ENCODE data around the gene TAF6. TPM values are rescaled to one million over a fixed set of nuclear protein-coding genes. Genes with fewer than 3 reads are reported as not detected.

TAF6 gene
- 57.2 to 64.6 TPM (median 62.0 TPM) in 5 replicates for total RNA-seq (2022; extraction: Qiagen RNA extraction; ENCODE audit: low read depth)

DNA sequence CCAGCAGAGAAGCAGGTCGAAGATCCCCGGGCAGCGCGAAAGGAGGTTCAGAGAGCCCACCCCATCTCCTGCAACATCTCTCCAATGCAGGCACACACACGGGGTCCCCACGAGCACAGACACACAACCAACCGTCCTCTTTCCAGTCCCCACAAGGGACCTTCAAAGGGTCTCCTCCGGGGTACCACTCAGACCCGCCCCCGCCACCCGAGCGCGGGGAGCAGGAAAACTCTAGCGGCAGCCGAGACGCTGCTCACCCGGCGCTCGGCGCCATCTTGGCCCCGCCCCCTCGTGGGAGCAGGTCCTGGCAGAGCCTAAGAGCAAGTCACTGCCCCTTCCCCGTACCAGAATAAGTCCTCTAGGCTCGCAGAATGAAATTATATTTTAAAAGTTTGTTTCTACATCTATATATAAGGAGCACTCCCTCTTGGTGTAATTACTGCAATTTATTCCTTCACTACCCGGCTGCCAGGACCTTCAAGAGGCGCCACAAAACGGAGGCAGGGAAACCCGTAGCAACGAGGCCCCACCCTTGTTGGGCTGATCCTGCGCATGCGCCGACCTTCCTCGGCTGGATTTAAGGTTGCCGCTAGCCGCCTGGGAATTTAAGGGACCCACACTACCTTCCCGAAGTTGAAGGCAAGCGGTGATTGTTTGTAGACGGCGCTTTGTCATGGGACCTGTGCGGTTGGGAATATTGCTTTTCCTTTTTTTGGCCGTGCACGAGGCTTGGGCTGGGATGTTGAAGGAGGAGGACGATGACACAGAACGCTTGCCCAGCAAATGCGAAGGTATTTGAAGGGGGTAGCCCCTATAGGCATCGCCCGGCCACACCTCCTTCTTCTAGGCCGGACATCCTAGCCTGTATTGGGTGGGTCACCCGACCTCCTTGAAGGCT, at the start of gene TAF6, which contains the start of gene CNPY4:
Gene TAF6 (minus strand): TSS at position 287 of the 898 bp plus-strand sequence. CDS start 5,149 bp downstream, outside the sequence.
Gene CNPY4 (plus strand): TSS at position 563 of the 898 bp plus-strand sequence. CDS start 111 bp downstream, at position 674.

DNA sequence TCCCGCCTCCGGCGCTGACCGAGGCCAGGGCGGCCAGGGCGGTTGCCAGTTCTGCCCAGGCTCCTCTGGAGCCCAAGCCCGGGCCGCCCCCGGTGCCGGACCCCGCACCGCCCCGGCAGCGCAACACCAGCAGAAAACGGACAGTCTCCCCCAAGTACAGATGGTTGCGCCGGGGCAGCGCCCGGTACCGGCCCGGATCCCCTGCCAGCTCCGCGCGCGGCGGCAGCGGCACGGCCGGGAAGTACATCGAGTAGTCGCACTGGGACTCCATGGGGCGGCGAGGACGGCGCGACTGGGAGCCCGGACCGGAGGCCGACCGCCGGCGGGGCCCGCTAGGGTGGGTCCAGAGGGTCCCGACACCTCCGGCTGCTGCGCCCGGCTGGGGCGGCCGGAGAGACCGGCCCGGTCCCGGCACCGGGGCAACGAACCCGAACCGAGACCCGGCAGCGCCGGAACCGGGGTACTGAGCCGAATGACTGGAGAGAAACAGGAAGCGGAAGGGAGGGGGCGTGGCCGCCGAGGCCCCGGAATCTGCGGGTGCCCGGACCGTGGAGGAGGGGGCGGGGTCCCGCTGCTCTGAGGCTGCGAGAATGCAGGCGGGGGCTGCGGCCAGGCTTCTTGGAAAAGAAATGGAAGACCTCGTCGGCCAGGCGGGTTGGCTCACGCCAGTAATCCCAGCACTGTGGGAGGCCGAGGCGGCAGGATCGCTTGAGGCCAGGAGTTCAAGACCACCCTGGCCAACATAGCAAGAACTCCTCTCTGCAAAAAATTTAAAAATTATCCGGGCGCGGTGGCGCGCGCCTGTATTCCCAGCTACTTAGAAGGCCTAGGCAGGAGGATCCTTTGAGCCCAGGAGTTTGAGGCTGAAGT, 39.3 kb upstream of the TAF6 start, which contains the start of gene TRAPPC14:
Gene TRAPPC14 (minus strand): TSS at position 495 of the 870 bp plus-strand sequence. CDS start 224 bp downstream, at position 271.

DNA sequence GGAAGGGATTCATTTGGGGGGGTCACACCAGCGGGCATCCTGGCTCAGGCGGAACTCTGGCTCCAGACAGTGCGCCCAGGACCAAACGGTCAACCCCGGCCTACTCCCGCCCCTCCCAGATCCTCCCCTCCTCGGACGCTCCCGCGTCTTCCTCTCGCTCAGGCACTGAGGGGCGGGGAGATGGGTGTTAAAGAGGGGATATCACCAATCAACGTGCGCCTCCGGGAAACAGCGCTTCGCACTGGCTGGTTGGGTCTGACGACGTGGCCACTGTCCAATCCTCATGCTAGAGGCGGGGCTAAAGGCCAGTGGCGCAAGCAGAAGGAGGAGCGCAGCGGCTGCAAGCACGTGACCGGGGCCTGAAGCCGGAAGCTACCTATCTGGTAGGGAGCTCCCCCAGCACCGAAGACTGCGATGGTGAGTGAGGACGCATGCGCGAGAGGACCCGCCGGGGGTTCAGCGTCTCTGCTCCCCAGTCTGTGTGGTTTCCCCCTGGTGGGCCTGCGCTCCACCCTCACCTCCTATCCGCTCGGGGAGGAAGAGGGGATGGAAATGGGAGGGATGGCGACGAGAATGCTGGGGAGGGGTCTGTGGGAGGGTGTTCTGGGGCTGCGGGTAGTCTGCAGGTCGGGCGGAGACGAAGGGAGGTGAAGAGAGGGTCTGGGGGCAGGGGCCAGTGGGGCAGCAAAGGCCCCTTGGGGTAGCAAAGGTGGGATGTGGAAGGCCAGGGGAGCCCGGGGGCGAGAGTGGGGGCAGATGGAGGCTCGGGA, 29.6 kb upstream of the TAF6 start, which contains the start of gene LAMTOR4:
Gene LAMTOR4 (plus strand): TSS at position 360 of the 770 bp plus-strand sequence. CDS start 55 bp downstream, at position 415.

DNA sequence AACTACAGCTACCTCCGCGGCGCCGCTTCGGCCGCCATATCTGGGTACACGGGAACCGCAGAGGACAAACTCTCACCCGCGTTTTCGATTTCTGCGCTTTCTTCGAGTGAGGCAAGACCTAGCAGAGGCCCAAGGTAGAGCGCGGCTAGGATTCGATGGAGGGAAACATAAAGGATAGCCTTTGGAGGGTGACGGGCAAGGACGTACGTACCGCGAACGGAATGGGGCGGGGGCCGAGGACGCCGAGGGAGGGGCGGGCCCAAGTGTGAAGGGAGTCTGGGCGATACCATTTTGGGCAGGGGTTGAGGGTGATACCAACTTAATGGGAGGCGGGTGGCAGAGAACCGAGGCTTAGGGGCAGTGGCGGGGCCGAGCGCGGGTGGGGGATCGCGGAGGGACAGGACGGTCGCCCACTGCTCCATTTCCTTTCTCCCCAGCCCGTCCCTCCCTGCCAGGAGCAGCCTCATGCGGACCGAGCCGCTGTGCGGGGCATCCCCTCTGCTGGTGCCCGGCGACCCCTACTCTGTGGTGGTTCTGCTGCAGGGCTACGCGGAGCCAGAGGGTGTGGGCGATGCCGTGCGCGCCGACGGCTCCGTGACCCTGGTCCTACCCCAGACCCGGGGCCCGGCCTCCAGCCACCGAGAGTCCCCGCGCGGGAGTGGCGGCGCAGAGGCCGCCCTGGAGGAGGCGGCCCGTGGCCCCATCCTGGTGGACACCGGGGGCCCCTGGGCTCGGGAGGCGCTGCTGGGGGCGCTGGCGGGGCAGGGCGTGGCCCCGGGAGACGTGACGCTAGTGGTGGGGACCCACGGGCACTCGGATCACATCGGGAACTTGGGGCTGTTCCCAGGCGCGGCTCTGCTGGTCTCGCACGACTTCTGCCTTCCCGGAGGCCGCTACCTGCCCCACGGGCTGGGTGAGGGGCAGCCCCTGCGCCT, 8.0 kb upstream of the TAF6 start, which contains the start of gene MBLAC1:
Gene MBLAC1 (plus strand): TSS at position 37 of the 935 bp plus-strand sequence. CDS start 429 bp downstream, at position 466.

DNA sequence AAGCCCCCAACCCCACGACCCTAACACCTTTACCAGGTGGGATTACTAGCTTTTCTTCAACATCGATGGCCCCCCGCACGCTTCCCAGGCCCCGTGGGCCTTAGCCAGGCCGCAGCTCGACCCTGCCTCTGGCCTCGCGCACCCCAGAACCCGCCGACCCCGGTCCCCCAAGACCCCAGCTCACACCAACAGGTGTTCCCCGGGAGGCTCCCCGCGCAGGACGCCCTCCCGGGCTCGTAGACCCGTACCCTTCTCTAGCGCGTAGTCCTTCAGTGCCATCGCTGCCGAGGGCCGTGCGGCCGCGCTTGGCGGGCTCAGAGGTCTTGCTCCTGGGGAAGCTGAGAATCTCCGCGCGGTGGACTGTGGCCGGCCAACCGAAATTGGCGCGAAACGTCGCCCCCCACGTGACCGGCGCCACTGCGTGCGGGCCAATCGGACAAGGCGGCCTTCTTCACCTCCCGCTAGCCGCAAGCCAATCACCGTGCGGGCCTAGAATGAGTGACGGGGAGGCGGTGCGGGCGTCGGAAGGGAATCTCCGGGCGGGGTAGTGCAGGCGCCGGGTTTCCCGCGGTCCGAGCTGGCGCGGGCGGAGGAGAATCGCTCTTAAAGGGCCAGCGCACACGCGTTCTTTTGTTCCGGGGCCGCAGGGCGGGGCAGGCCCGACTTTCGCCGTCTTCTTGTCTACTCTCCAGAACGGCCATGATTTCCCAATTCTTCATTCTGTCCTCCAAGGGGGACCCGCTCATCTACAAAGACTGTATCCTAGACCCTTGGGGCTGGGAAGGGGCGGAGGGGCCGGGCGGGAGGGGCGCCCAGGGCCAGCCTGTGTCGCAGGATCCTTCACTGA, 17.9 kb downstream of the TAF6 start, which contains the start of the genes AP4M1 and MCM7:
Gene AP4M1 (plus strand): TSS at position 628 of the 847 bp plus-strand sequence. CDS start 72 bp downstream, at position 700.
Gene MCM7 (minus strand): TSS at position 382 of the 847 bp plus-strand sequence. CDS start 103 bp downstream, at position 279.

DNA sequence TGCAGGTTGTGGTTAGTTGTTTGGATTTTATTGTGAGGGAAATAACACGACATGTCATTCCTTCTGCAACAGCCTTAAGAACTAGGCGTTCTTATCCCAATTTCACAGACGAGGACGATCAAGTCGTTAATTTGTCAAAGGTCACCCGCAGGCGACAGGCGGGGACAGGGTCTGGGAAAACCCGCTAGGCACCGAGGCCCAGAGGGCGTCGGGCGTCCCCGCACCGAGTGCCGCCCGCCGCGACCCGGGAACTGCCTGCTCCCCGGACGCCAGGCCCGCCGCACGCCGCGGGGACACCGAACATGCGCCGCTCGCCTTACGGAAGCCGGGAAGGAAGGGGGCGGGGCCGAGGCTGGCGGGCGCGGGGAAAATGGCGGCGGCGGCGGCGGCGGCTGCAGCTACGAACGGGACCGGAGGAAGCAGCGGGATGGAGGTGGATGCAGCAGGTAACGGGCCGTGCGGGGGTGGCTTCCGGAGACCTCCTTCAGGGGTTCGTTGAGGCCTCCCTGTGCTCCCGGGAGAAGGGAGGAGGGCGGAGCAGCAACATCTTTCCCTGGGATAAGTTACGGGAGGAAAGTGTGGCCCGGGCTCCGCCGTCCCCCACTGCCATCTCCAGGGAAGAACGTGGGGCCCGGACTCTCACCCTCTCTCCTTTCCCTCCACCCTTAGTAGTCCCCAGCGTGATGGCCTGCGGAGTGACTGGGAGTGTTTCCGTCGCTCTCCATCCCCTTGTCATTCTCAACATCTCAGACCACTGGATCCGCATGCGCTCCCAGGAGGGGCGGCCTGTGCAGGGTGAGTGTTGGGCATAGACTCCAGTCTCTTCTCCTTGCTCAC, 30.3 kb downstream of the TAF6 start, which contains the start of gene COPS6:
Gene COPS6 (plus strand): TSS at position 349 of the 837 bp plus-strand sequence. CDS start 22 bp downstream, at position 371.

DNA sequence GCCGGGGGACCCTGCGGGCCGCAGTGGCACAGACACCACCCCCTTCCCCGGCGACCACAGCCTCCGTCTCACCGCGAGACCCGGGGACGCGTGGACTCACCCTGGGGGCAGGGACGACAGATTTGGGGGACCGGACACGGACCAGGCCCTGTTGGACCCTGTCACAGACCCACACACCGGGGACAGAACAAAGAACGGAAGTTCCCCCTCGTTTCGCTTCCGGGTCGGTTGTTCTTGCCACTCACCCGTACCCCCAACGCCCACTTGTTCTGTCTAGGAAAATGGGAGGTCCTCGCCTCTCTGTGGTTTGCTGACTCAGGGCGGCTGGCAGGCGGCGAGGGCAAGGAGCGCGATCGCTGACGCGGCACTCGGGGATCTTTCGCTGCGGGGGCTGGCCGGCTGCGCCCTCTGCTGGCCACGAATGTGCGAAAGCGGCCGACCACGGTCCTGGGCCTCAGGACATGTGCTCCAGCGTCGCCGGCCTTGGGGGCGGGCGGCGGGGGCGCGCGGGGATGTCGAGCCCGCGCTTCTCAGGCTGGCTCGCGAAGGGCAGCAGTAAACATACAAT, 37.5 kb downstream of the TAF6 start, which contains the start of gene ZNF3:
Gene ZNF3 (minus strand): TSS at position 189 of the 568 bp plus-strand sequence. CDS start 4,366 bp downstream, outside the sequence.

Other genes starting within 250 kb of the TAF6 start
- gene OR2AE1, start 242.3 kb downstream of the TAF6 start, total RNA-seq (2022; extraction: Qiagen RNA extraction; ENCODE audit: low read depth): not detected in 5 replicates
- gene TRIM4, start 199.8 kb downstream of the TAF6 start, total RNA-seq (2022; extraction: Qiagen RNA extraction; ENCODE audit: low read depth): 24.7 to 26.5 TPM (median 25.3 TPM) in 5 replicates
- gene GJC3, start 189.7 kb downstream of the TAF6 start, total RNA-seq (2022; extraction: Qiagen RNA extraction; ENCODE audit: low read depth): 0.12 to 0.43 TPM (median 0.23 TPM) in 4 of 5 replicates, not detected in the other
- not detected in 5 replicates for gene AZGP1, start 143.3 kb downstream of the TAF6 start, total RNA-seq (2022; extraction: Qiagen RNA extraction; ENCODE audit: low read depth)
- 6.8 to 10.2 TPM (median 9.1 TPM) in 5 replicates for gene ZKSCAN1, start 103.8 kb downstream of the TAF6 start, total RNA-seq (2022; extraction: Qiagen RNA extraction; ENCODE audit: low read depth)
- 9.7 to 11.0 TPM (median 10.2 TPM) in 5 replicates for gene ZSCAN21, start 69.6 kb downstream of the TAF6 start, total RNA-seq (2022; extraction: Qiagen RNA extraction; ENCODE audit: low read depth)
- 20.3 to 23.8 TPM (median 21.1 TPM) in 5 replicates for gene ZNF3, start 37.6 kb downstream of the TAF6 start, total RNA-seq (2022; extraction: Qiagen RNA extraction; ENCODE audit: low read depth)
- gene COPS6, start 30.4 kb downstream of the TAF6 start, total RNA-seq (2022; extraction: Qiagen RNA extraction; ENCODE audit: low read depth): 151 to 191 TPM (median 180 TPM) in 5 replicates
- 221 to 243 TPM (median 236 TPM) in 5 replicates for gene MCM7, start 18.0 kb downstream of the TAF6 start, total RNA-seq (2022; extraction: Qiagen RNA extraction; ENCODE audit: low read depth)
- 12.9 to 15.9 TPM (median 14.6 TPM) in 5 replicates for gene AP4M1, start 17.7 kb downstream of the TAF6 start, total RNA-seq (2022; extraction: Qiagen RNA extraction; ENCODE audit: low read depth)
- 7.9 to 11.7 TPM (median 9.9 TPM) in 5 replicates for gene CNPY4, start 276 bp upstream of the TAF6 start, total RNA-seq (2022; extraction: Qiagen RNA extraction; ENCODE audit: low read depth)
- gene MBLAC1, start 7.6 kb upstream of the TAF6 start, total RNA-seq (2022; extraction: Qiagen RNA extraction; ENCODE audit: low read depth): 2.0 to 3.1 TPM (median 2.6 TPM) in 5 replicates
- 167 to 200 TPM (median 171 TPM) in 5 replicates for gene LAMTOR4, start 29.6 kb upstream of the TAF6 start, total RNA-seq (2022; extraction: Qiagen RNA extraction; ENCODE audit: low read depth)
- gene TRAPPC14, start 39.4 kb upstream of the TAF6 start, total RNA-seq (2022; extraction: Qiagen RNA extraction; ENCODE audit: low read depth): 9.5 to 13.5 TPM (median 13.1 TPM) in 5 replicates
- gene GAL3ST4, start 49.3 kb upstream of the TAF6 start, total RNA-seq (2022; extraction: Qiagen RNA extraction; ENCODE audit: low read depth): 0.07 to 0.26 TPM (median 0.10 TPM) in 3 of 5 replicates, not detected in the others
- gene GPC2, start 58.0 kb upstream of the TAF6 start, total RNA-seq (2022; extraction: Qiagen RNA extraction; ENCODE audit: low read depth): 0.32 to 1.5 TPM (median 0.84 TPM) in 5 replicates
- gene STAG3, start 58.6 kb upstream of the TAF6 start, total RNA-seq (2022; extraction: Qiagen RNA extraction; ENCODE audit: low read depth): 0.21 to 0.72 TPM (median 0.21 TPM) in 3 of 5 replicates, not detected in the others
- gene PVRIG, start 100.6 kb upstream of the TAF6 start, total RNA-seq (2022; extraction: Qiagen RNA extraction; ENCODE audit: low read depth): 0.08 TPM in 1 of 5 replicates, not detected in the others
- not detected in 5 replicates for gene SPDYE3, start 188.3 kb upstream of the TAF6 start, total RNA-seq (2022; extraction: Qiagen RNA extraction; ENCODE audit: low read depth)
- gene PILRB, start 238.8 kb upstream of the TAF6 start, total RNA-seq (2022; extraction: Qiagen RNA extraction; ENCODE audit: low read depth): 24.0 to 30.9 TPM (median 29.5 TPM) in 5 replicates